ENCODE data around the gene ERMAP. TPM values are rescaled to one million over a fixed set of nuclear protein-coding genes. Genes with fewer than 3 reads are reported as not detected.

ERMAP gene
- total and polyA plus RNA-seq, 9 of the 15 experiments (the other 6 are each of a cell fraction or from before 2014, with no cell fraction given), result 8.0 to 31.4 (median 22.5) TPM

DNA sequence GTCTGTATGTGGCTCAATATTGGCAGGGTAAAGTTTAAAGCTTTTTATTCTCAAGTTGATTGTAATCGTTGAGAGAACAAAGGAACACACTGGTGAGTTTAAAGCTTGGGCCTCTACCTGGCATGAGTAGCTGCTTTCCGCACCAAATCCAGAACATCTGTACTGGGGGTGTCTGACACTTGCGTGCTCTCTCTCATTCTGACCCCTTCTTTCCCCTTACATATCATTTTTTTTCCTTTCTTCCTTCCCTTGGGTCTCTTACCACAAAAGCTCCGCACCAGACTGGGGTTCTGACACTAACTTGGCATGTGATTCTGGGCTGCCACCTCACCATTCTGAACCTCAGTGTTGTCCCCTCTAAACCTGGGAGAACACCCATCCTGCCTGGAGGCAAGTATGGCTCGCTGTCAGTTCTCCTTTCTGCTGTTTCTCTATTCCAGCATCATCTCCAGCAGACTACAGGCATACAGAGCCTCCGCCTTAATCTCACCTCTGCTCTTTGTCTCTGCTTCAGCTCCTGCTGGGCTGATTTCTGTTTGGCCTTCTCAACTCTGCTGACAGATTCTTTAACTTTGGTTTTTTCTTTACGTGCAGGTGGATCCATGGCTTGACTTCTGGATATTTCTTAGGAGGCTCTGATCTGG, 859 bp upstream of the ERMAP start (continued):
- TF ChIP-seq ZBTB11 (CRISPR knock-in tag; IDR thresholded peaks at IDR 0.05) (0 out of 6 replicates have a peak, but pooled peaks of 1 of the 3 experiments have one; percentile 12), HDGF (IDR thresholded peaks at IDR 0.05) (peak; percentile 65; the same call in 1 of the 2 replicates), U2AF1 (optimal IDR thresholded peaks at IDR 0.05; ENCODE audit: low read depth, low read length) (no peak), MTA3 (IDR thresholded peaks at IDR 0.05; ENCODE audit: borderline replicate concordance) (0 out of 2 replicates have a peak, but pooled peaks have one; percentile 5), NKRF (IDR thresholded peaks at IDR 0.05; ENCODE audit: borderline replicate concordance) (0 out of 2 replicates have a peak, but pooled peaks have one; percentile 13), YY1 (IDR thresholded peaks at IDR 0.05; ENCODE audit: borderline replicate concordance in 1 of 3, control insufficient read depth in 1 of 3, extremely low read depth in 1 of 3, insufficient read depth in 3 of 3, insufficient read length in 1 of 3, insufficient replicate concordance in 2 of 3, low read depth in 1 of 3, low read length in 2 of 3) (peak in 1 of 3 experiments; percentile 32), ZNF431 (CRISPR knock-in tag; IDR thresholded peaks at IDR 0.05) (no peak), SPI1 (IDR thresholded peaks at IDR 0.05; ENCODE audit: borderline replicate concordance, low read depth, low read length) (peak; percentile 27; the same call in 1 of the 2 replicates)
- TF ChIP-seq, protein P1, sequence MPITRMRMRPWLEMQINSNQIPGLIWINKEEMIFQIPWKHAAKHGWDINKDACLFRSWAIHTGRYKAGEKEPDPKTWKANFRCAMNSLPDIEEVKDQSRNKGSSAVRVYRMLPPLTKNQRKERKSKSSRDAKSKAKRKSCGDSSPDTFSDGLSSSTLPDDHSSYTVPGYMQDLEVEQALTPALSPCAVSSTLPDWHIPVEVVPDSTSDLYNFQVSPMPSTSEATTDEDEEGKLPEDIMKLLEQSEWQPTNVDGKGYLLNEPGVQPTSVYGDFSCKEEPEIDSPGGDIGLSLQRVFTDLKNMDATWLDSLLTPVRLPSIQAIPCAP (CRISPR knock-in tag; IDR thresholded peaks at IDR 0.05; ENCODE audit: borderline replicate concordance), result no peak
- TF ChIP-seq, protein P2, sequence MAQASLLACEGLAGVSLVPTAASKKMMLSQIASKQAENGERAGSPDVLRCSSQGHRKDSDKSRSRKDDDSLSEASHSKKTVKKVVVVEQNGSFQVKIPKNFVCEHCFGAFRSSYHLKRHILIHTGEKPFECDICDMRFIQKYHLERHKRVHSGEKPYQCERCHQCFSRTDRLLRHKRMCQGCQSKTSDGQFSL (CRISPR knock-in tag; IDR thresholded peaks at IDR 0.05), result no peak
- TF ChIP-seq, protein P2 (tag; IDR thresholded peaks at IDR 0.05), result no peak

Data from K562 (cell line).